HUES64 (cell line): ENCODE measurements around the gene MTF1.

Experiments
- H3K27ac ChIP-seq: 2 replicates; pipeline ENCODE4 v1.7.0; 2013; ENCODE audit warnings: low read depth, low read length, inconsistent platforms
- H3K27me3 ChIP-seq: 2 replicates; pipeline ENCODE4 v1.6.1; 2013; ENCODE audit warnings: mild to moderate bottlenecking, low read length; ENCODE audit not compliant: insufficient read depth
- H3K36me3 ChIP-seq: 2 replicates; pipeline ENCODE4 v1.6.1; 2013; ENCODE audit warnings: mild to moderate bottlenecking, low read length; ENCODE audit not compliant: insufficient read depth
- H3K4me1 ChIP-seq: 2 replicates; pipeline ENCODE4 v1.6.1; 2013; ENCODE audit warnings: mild to moderate bottlenecking, low read length, moderate library complexity; ENCODE audit not compliant: insufficient read depth
- H3K4me3 ChIP-seq: 2 replicates; pipeline ENCODE4 v1.5.1; 2013; ENCODE audit warnings: mild to moderate bottlenecking, low read length, moderate library complexity
- H3K9ac ChIP-seq: 2 replicates; pipeline ENCODE4 v1.6.1; 2013; ENCODE audit warnings: mild to moderate bottlenecking, low read depth, low read length
- H3K9me3 ChIP-seq: 2 replicates; pipeline ENCODE4 v1.6.1; 2013; ENCODE audit warnings: low read depth, low read length; ENCODE audit not compliant: insufficient read depth
- WGBS: fragments of 150-250, 120-280 bp; methylation state at CpG from one replicate; pipeline ENCODE4 v1.1.7; 2013; ENCODE audit warnings: missing lambda C conversion rate; 5-methylcytosine and 5-hydroxymethylcytosine counted together

Gene MTF1

GRCh38 chr1:37808369-37809319 lies 50.7 kb downstream of the MTF1 start:
- H3K36me3 ChIP-seq = peaks cover 47% of the 10 kb centered on the region
- WGBS = 2% methylated on average over 54 of the region's 54 CpGs
- H3K27ac ChIP-seq = peak overlapping the region; percentile 71; the same call in 1 of the 2 replicates
- H3K4me1 ChIP-seq = peaks cover 9% of the 10 kb centered on the region; the same call in 1 of the 2 replicates
- no peaks in the 10 kb centered on the region for H3K27me3 ChIP-seq
- no peaks in the 10 kb centered on the region for H3K9me3 ChIP-seq
- H3K9ac ChIP-seq = peak overlapping the region; percentile 52
- H3K4me3 ChIP-seq = peak overlapping the region; percentile 87

DNA sequence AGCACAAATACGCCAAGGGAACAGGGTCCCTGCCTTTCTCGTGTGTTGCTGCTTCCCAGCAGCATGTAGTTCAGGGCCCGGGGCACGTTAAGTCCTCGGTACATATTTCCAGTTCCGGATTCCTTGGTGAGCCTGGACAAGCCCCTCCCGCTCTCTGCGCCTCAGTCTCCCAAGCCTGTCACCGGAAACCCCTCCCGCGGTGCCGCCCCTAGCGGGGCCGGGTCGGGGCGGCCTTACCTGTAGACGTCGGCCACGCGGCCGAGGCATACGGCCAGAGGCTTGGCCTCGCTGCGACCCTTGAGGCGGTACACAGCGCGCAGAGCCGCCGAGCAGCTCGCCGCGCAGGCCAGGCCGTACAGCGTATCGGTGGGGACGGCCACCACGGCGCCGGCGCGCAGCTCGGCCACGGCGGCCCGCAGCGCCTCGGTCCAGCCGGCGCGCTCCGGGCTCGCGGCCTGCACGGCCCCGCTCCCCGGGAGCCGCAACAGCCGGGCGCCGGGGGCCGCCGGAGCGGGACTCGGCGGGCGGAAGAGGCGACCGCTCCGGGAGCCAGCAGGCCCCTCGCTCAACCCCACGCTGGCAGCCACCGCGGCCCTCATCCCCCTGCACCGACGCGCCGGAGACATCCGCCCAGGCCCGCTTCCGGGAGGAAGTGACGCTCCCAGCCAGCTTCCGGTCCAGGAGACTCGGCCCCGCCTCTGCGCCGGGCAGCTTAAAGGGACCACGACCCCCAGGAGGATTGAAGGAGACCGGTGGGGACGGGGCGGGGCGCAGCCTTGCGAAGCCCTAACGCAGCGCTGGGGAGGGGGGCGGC lies 51.6 kb downstream of the MTF1 start, which contains the start of the genes C1orf122 and YRDC:
Gene C1orf122, plus strand, starts transcription at position 236 of the 814 bp plus-strand sequence. CDS start 615 bp downstream, outside the sequence.
Gene YRDC, minus strand, starts transcription at position 654 of the 814 bp plus-strand sequence. Its CDS starts 28 bp downstream, at position 626.
- H3K9ac ChIP-seq = peak within 1 kb of the TSS; percentile 93
- peaks cover 55% of the 10 kb centered on the region for H3K36me3 ChIP-seq
- peak within 1 kb of the TSS; percentile 71; the same call in 1 of the 2 replicates for H3K27ac ChIP-seq
- peak within 1 kb of the TSS; percentile 87 for H3K4me3 ChIP-seq
- no peaks in the 10 kb centered on the region for H3K27me3 ChIP-seq
- under 1% methylated on average over 95 of the region's 95 CpGs for WGBS
- H3K4me1 ChIP-seq = peaks cover 9% of the 10 kb centered on the region; the same call in 1 of the 2 replicates
- H3K9me3 ChIP-seq = no peaks in the 10 kb centered on the region

DNA sequence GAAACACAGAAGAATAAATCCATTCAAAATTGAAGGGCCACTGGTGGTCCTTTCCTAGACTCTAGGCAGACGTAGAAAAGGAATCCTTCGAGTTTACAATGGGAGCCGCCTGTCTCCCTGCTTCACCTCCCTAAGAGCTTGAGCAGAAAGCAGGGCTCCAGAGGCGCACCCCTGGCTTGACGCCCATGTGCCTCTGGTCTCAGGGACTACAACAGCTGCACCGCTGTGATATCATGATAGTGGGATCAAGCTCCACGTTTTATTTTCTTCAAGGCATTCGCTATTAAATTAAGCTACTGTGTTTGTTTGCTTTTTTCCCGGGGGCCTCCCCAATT lies 52.2 kb downstream of the MTF1 start:
- peaks cover 9% of the 10 kb centered on the region; the same call in 1 of the 2 replicates for H3K4me1 ChIP-seq
- H3K9me3 ChIP-seq = no peaks in the 10 kb centered on the region
- 17% methylated on average over 9 of the region's 9 CpGs for WGBS
- peak overlapping the region; percentile 87 for H3K4me3 ChIP-seq
- peak overlapping the region; percentile 24; the same call in 1 of the 2 replicates for H3K27ac ChIP-seq
- H3K9ac ChIP-seq = peak overlapping the region; percentile 93
- peaks cover 61% of the 10 kb centered on the region for H3K36me3 ChIP-seq
- H3K27me3 ChIP-seq = no peaks in the 10 kb centered on the region

DNA sequence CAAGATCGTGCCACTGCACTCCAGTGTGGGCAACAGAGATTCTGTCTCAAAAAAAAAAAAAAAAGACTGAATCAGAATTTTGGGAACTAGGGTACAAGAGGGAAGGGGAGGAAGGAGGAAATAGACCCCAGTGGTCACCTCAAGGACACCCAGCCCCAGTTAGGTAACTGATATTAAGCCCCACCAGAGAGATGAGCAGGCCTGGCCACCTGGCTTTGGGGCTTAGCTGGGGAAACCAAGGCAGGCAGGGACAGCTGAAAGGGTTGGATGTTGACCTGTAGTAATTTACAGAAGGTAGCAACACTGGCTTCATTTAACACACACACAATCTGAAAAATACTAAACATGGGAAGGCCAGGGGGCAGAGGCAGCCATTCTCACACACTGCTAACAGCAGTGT lies 57.0 kb downstream of the MTF1 start:
- 88% methylated on average over 1 of the region's 1 CpG for WGBS
- no peaks in the 10 kb centered on the region for H3K27me3 ChIP-seq
- no peak overlapping the region for H3K27ac ChIP-seq
- no peaks in the 10 kb centered on the region for H3K9me3 ChIP-seq
- H3K4me3 ChIP-seq = no peak overlapping the region
- no peak overlapping the region for H3K9ac ChIP-seq
- peaks cover 73% of the 10 kb centered on the region for H3K36me3 ChIP-seq
- H3K4me1 ChIP-seq = no peaks in the 10 kb centered on the region

DNA sequence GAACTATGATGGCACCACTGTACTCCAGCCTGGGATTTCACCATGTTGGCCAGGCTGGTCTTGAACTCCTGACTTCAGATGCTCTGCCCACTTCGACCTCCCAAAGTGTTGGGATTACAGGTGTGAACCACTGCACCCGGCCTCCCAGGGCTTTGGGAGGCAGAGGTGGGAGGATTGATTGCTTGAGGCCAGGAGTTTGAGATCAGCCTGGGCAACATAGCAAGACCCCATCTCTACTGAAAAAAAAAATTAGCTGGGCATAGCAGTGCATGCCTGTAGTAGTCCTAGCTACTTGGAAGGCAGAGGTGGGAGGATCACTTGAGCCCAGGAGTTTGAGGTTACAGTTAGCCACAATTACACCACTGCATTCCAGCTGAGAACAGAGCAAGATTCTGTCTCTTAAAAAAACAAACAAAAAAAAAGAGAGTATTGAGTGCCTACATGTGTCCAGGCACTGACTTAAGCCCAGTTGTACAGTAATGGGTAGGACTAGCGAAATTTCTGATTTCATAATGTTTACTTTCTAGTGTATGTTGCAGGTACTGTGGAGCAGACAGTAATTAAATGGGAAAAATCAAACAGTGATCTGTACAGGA lies 61.5 kb downstream of the MTF1 start:
- Histone ChIP-seq H3K9me3 (no peaks in the 10 kb centered on the region), H3K27ac (no peak overlapping the region), H3K4me3 (no peak overlapping the region), H3K4me1 (peaks cover 5% of the 10 kb centered on the region), H3K36me3 (peaks cover 31% of the 10 kb centered on the region), H3K9ac (no peak overlapping the region), H3K27me3 (peaks cover 28% of the 10 kb centered on the region)
- WGBS = 96% methylated on average over 3 of the region's 3 CpGs

DNA sequence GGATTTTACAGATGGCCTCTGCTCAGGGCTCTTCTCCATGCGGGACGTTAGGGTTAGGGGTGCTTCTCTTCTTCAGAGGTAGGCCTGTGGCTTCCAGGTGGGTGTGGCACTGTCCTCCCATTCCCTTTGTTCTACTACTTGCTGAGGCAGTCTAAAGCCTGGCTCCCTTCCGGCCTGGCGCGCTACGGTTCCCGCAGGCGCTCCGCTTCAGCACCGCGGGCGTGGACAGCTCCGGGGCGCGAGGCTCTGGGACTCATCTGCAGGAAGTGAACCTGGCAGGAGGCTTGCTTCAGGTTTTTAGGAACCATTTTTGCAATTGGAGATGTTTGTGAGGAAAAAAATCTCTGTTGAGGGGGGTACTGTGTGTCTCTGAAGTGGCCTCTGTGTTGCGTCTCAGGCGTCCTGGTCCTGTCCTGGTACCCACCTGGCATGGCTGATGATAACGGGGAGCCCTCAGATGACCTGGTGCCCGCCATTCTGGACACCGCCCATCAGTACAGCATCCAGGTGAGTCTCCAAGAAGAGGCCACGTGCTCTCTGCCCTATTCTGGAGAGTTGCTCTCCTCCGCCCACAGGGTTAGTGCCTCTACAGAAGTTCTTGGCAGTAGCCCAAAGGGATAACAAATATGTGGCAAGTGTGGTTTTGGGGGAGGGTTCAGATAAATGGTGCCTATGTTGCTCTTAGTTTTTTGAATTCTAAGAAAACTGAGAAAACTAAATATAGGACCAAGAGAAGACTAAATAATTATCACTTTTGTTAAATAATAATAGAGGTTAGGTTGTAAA lies 63.9 kb downstream of the MTF1 start:
- peaks cover 5% of the 10 kb centered on the region for H3K4me1 ChIP-seq
- peak overlapping the region; percentile 73 for H3K4me3 ChIP-seq
- H3K36me3 ChIP-seq = peaks cover 14% of the 10 kb centered on the region
- no peak overlapping the region for H3K9ac ChIP-seq
- H3K27ac ChIP-seq = no peak overlapping the region
- no peaks in the 10 kb centered on the region for H3K9me3 ChIP-seq
- H3K27me3 ChIP-seq = peaks cover 50% of the 10 kb centered on the region
- WGBS = 27% methylated on average over 22 of the region's 22 CpGs

DNA sequence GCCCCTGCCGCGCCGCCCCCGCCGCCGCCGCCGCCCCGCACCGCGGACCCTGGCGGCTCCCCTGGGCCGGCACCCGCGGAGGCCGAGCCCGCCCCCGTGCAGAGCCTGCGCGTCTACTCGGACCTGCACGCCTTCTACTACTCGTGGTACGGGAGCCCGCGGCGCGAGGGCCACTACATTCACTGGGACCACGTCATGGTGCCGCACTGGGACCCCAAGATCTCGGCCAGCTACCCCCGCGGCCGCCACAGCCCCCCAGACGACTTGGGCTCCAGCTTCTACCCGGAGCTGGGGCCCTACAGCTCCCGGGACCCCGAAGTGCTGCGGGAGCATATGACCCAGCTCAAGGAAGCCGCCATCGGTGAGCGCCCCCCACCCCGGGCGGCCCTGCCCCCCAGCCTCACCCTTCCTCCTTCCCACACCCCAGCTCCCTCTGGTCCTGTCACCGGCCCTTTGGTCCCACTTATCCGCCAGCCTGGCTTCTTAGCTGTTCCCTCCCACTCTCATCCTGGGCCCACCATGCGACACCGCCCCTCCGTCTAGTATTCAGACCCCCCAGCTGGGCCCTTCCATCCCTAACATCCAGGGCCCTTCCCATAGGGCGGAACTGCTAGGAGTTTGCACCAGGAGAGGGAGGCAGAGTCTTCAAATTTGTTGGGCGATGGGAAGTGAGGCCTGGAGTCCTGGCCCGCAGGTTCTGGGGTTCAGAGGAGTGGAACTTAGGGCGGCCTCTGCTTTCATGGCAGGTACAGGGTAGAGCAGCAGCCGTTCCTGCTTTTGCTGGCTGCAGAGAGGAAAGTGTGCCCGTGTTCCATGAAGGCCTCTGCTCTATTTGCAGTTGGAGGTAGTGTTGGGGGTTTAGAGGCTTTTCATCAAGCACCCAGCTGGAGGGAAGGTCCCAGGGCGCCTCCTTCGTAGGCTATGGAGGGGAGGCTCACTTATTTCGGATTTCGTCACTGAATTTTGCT lies 64.7 kb downstream of the MTF1 start:
- Histone ChIP-seq H3K9me3 (no peaks in the 10 kb centered on the region), H3K27me3 (peaks cover 59% of the 10 kb centered on the region), H3K4me1 (peaks cover 5% of the 10 kb centered on the region), H3K9ac (no peak overlapping the region), H3K36me3 (peaks cover 7% of the 10 kb centered on the region; the same call in 1 of the 2 replicates), H3K27ac (no peak overlapping the region), H3K4me3 (peak overlapping the region; percentile 73)
- 14% methylated on average over 59 of the region's 59 CpGs for WGBS

DNA sequence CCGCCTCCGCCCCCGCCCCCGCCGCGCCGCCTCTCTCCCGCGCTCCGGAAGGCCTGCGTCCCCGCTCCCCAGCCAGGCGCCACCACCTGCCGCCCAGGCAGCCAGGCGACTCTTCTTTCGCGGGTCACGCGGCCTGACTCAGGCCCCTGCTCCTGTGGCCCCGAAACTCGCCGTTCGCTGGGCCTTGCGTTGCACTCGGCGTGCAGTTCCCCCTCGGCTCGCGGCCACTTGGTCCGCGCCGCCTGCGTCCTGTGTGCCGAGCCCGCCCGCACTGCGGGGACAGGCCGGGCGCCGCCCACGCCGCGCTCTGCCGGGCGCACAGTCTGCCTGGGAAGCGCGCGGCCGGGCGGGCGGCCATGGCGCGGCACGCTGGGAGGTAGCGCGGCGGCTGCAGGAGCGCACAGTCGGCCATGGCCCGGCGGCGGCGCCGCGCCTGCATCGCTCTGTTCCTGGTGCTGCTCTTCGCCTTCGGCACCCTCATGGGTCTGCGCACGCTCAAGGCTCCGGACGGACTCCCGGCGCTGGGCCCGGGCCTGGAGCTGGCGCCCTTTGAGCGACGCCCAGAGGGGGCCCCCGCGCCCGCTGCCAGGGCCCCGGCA lies 65.5 kb downstream of the MTF1 start, which contains the start of gene MANEAL:
Gene MANEAL, plus strand, starts transcription at position 75 of the 599 bp plus-strand sequence. Its CDS starts 336 bp downstream, at position 411.
- no peaks in the 10 kb centered on the region for H3K36me3 ChIP-seq
- peak within 1 kb of the TSS; percentile 77 for H3K9ac ChIP-seq
- peaks cover 66% of the 10 kb centered on the region for H3K27me3 ChIP-seq
- under 1% methylated on average over 80 of the region's 82 CpGs for WGBS
- no peak within 1 kb of the TSS for H3K27ac ChIP-seq
- peaks cover 5% of the 10 kb centered on the region for H3K4me1 ChIP-seq
- H3K4me3 ChIP-seq = peak within 1 kb of the TSS; percentile 73
- no peaks in the 10 kb centered on the region for H3K9me3 ChIP-seq

GRCh38 chr1:37792943-37793686 lies 66.3 kb downstream of the MTF1 start:
- H3K27me3 ChIP-seq = peaks cover 66% of the 10 kb centered on the region
- H3K9me3 ChIP-seq = no peaks in the 10 kb centered on the region
- peak overlapping the region; percentile 73 for H3K4me3 ChIP-seq
- 34% methylated on average over 36 of the region's 36 CpGs for WGBS
- H3K4me1 ChIP-seq = peaks cover 5% of the 10 kb centered on the region
- no peaks in the 10 kb centered on the region for H3K36me3 ChIP-seq
- no peak overlapping the region for H3K27ac ChIP-seq
- no peak overlapping the region for H3K9ac ChIP-seq
